Neural cell (in vitro differentiated cells): ENCODE results near the gene FAM111A. TPM values are rescaled to one million over a fixed set of nuclear protein-coding genes. Genes with fewer than 3 reads are reported as not detected.

ENCODE experiments used
- H2AFZ ChIP-seq: fragments of 200-600, 300-800 bp; sonication (generic), shearing (Covaris generic); 2 replicates; pipeline ENCODE4 v1.6.0; 2014; ENCODE audit warnings: low read depth, mild to moderate bottlenecking, antibody characterized with exemption, low read length, moderate library complexity
- H3F3A ChIP-seq: fragments of 200-600 bp; shearing (Covaris generic); 2 replicates; pipeline ENCODE4 v1.6.1; 2016; ENCODE audit warnings: mild to moderate bottlenecking, moderate library complexity, mixed read lengths, antibody characterized with exemption, low read length; ENCODE audit not compliant: insufficient read depth, poor library complexity, severe bottlenecking
- H3K27ac ChIP-seq: fragments of 200-600, 300-800 bp; sonication (generic), shearing (Covaris generic); 2 replicates; pipeline ENCODE4 v1.5.1; 2014; ENCODE audit warnings: mild to moderate bottlenecking, low read length, moderate library complexity
- H3K27me3 ChIP-seq: fragments of 300-800, 200-600 bp; sonication (generic), shearing (Covaris generic); 2 replicates; pipeline ENCODE4 v1.6.0; 2014; ENCODE audit warnings: mild to moderate bottlenecking, low read depth, low read length, moderate library complexity; ENCODE audit not compliant: insufficient read depth
- H3K36me3 ChIP-seq: fragments of 300-800, 200-600 bp; sonication (generic), shearing (Covaris generic); 2 replicates; pipeline ENCODE4 v1.5.1; 2014; ENCODE audit warnings: mild to moderate bottlenecking, antibody characterized with exemption, low read length, moderate library complexity; ENCODE audit not compliant: insufficient read depth
- H3K4me2 ChIP-seq: fragments of 300-800, 200-600 bp; sonication (generic), shearing (Covaris generic); 2 replicates; pipeline ENCODE4 v1.6.0; 2014; ENCODE audit warnings: mild to moderate bottlenecking, low read length
- H3K4me3 ChIP-seq: fragments of 300-800, 200-600 bp; sonication (generic), shearing (Covaris generic); 2 replicates; pipeline ENCODE4 v1.5.1; 2014; ENCODE audit warnings: mild to moderate bottlenecking, low read length, moderate library complexity
- H3K79me2 ChIP-seq: fragments of 200-600 bp; shearing (Covaris generic); replicated peaks from 2 replicates; pipeline ENCODE4 v1.6.0; 2014; ENCODE audit warnings: mild to moderate bottlenecking, low read length, moderate library complexity; ENCODE audit not compliant: insufficient read depth
- H3K9ac ChIP-seq: fragments of 300-800, 200-600 bp; sonication (generic), shearing (Covaris generic); 2 replicates; pipeline ENCODE4 v1.6.1; 2016; ENCODE audit warnings: mild to moderate bottlenecking, low read length, mixed read lengths
- H3K9me2 ChIP-seq: fragments of 200-600 bp; shearing (Covaris generic); 2 replicates; pipeline ENCODE4 v1.6.1; 2016; ENCODE audit warnings: mild to moderate bottlenecking, low read length, mixed read lengths; ENCODE audit not compliant: insufficient read depth
- H3K9me3 ChIP-seq: fragments of 200-600, 300-800 bp; sonication (generic), shearing (Covaris generic); 2 replicates; pipeline ENCODE4 v1.6.1; 2016; ENCODE audit warnings: mild to moderate bottlenecking, mixed run types, low read length, moderate library complexity, mixed read lengths
- H4K20me1 ChIP-seq: fragments of 200-600 bp; shearing (Covaris generic); 2 replicates; pipeline ENCODE4 v1.6.1; 2016; ENCODE audit warnings: mild to moderate bottlenecking, mixed run types; ENCODE audit not compliant: insufficient read depth
- EP300 ChIP-seq: fragments of 450-650 bp; conservative IDR thresholded peaks from 2 replicates; pipeline ENCODE4 v1.6.1; 2014; ENCODE audit warnings: antibody characterized with exemption, mild to moderate bottlenecking, moderate library complexity; ENCODE audit not compliant: poor library complexity, severe bottlenecking
- EZH2 ChIP-seq: fragments of 200-600, 300-800 bp; shearing (Covaris generic), sonication (generic); IDR thresholded peaks from 2 replicates; pipeline ENCODE4 v1.6.1; 2014; ENCODE audit warnings: antibody characterized with exemption, low read length, borderline replicate concordance, mild to moderate bottlenecking; ENCODE audit not compliant: insufficient read depth, poor library complexity, severe bottlenecking
- MXI1 ChIP-seq: fragments of 450-650 bp; conservative IDR thresholded peaks from 2 replicates; pipeline ENCODE4 v1.6.1; 2014; ENCODE audit warnings: antibody characterized with exemption, mild to moderate bottlenecking; ENCODE audit not compliant: poor library complexity, severe bottlenecking
- POLR2AphosphoS5 ChIP-seq: IDR thresholded peaks from 2 replicates; pipeline ENCODE4 v1.6.1; 2012
- RAD21 ChIP-seq: fragments of 450-650 bp; conservative IDR thresholded peaks from 2 replicates; pipeline ENCODE4 v1.6.1; 2014; ENCODE audit warnings: antibody characterized with exemption, mild to moderate bottlenecking, moderate library complexity
- SMC3 ChIP-seq: fragments of 450-650 bp; conservative IDR thresholded peaks from 2 replicates; pipeline ENCODE4 v1.6.1; 2014; ENCODE audit warnings: antibody characterized with exemption, mild to moderate bottlenecking, moderate library complexity; ENCODE audit not compliant: poor library complexity
- TAF1 ChIP-seq: IDR thresholded peaks from 2 replicates; pipeline ENCODE4 v1.6.1; 2012; ENCODE audit warnings: low read depth
- polyA plus RNA-seq: library from polyadenylated mRNA; depleted of rRNA; stranded (reverse); fragments of >200 nt; gene quantifications from 2 replicates; pipeline ENCODE4 v1.2.3, GENCODE V29; 2014
- TF ChIP-seq, protein P1 (sequence below): fragments of 450-650 bp; IDR thresholded peaks from 2 replicates; pipeline ENCODE4 v1.5.1; 2014; ENCODE audit warnings: antibody characterized with exemption, mild to moderate bottlenecking, moderate library complexity; ENCODE audit not compliant: poor library complexity, severe bottlenecking
- TF ChIP-seq, protein P2 (sequence below): IDR thresholded peaks from 2 replicates; pipeline ENCODE4 v1.6.1; 2012; ENCODE audit warnings: borderline replicate concordance

FAM111A gene
- polyA plus RNA-seq, 1 donor from 2014 or later = 0.88 TPM

DNA sequence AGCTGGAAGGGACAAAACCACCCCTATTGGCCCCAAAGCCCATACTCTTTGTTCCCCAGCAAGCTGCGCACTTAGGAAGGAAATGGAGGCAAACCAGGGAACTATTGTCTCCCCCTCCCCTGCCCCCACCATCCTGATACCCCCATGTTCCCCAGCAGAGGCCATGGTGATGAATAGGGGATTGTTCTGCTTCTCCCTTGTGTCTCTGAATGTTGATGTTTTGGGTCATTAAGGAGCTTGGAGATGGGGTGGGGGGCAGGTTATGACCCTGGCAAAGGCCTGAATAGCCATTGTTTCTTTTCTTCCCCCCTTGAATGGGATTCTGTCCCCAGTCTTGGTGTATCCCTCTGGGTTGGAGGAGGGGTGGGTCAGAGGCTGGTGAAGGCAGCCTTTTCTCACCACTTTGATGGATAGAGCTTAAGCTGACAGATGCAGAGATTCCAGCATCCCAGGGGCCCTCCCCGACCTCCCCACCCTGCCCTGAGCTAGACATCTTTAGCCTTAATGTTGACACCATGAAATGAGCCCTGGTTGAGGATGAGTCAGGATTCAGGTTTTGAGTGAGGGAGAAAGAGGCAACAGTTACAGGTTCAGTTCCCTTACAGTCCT, 37.6 kb downstream of the FAM111A start:
- H2AFZ ChIP-seq = no peak overlapping the region
- no peak overlapping the region for H3K27ac ChIP-seq
- no peak overlapping the region for H3K4me2 ChIP-seq
- no peak overlapping the region for H3K9ac ChIP-seq
- no peaks in the 10 kb centered on the region for H3K9me3 ChIP-seq
- TF ChIP-seq SMC3 (no peak), TAF1 (no peak), MXI1 (no peak), EZH2 (no peak), RAD21 (no peak), EP300 (no peak), POLR2AphosphoS5 (no peak)
- TF ChIP-seq, protein P1, sequence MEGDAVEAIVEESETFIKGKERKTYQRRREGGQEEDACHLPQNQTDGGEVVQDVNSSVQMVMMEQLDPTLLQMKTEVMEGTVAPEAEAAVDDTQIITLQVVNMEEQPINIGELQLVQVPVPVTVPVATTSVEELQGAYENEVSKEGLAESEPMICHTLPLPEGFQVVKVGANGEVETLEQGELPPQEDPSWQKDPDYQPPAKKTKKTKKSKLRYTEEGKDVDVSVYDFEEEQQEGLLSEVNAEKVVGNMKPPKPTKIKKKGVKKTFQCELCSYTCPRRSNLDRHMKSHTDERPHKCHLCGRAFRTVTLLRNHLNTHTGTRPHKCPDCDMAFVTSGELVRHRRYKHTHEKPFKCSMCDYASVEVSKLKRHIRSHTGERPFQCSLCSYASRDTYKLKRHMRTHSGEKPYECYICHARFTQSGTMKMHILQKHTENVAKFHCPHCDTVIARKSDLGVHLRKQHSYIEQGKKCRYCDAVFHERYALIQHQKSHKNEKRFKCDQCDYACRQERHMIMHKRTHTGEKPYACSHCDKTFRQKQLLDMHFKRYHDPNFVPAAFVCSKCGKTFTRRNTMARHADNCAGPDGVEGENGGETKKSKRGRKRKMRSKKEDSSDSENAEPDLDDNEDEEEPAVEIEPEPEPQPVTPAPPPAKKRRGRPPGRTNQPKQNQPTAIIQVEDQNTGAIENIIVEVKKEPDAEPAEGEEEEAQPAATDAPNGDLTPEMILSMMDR = no peak
- TF ChIP-seq, protein P2, sequence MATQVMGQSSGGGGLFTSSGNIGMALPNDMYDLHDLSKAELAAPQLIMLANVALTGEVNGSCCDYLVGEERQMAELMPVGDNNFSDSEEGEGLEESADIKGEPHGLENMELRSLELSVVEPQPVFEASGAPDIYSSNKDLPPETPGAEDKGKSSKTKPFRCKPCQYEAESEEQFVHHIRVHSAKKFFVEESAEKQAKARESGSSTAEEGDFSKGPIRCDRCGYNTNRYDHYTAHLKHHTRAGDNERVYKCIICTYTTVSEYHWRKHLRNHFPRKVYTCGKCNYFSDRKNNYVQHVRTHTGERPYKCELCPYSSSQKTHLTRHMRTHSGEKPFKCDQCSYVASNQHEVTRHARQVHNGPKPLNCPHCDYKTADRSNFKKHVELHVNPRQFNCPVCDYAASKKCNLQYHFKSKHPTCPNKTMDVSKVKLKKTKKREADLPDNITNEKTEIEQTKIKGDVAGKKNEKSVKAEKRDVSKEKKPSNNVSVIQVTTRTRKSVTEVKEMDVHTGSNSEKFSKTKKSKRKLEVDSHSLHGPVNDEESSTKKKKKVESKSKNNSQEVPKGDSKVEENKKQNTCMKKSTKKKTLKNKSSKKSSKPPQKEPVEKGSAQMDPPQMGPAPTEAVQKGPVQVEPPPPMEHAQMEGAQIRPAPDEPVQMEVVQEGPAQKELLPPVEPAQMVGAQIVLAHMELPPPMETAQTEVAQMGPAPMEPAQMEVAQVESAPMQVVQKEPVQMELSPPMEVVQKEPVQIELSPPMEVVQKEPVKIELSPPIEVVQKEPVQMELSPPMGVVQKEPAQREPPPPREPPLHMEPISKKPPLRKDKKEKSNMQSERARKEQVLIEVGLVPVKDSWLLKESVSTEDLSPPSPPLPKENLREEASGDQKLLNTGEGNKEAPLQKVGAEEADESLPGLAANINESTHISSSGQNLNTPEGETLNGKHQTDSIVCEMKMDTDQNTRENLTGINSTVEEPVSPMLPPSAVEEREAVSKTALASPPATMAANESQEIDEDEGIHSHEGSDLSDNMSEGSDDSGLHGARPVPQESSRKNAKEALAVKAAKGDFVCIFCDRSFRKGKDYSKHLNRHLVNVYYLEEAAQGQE = no peak
- no peaks in the 10 kb centered on the region for H3K9me2 ChIP-seq
- H3F3A ChIP-seq = peaks cover 4% of the 10 kb centered on the region
- peaks cover 7% of the 10 kb centered on the region for H3K36me3 ChIP-seq
- H3K79me2 ChIP-seq = peaks cover 42% of the 10 kb centered on the region
- no peak overlapping the region for H3K4me3 ChIP-seq
- H4K20me1 ChIP-seq = no peaks in the 10 kb centered on the region
- no peaks in the 10 kb centered on the region for H3K27me3 ChIP-seq

DNA sequence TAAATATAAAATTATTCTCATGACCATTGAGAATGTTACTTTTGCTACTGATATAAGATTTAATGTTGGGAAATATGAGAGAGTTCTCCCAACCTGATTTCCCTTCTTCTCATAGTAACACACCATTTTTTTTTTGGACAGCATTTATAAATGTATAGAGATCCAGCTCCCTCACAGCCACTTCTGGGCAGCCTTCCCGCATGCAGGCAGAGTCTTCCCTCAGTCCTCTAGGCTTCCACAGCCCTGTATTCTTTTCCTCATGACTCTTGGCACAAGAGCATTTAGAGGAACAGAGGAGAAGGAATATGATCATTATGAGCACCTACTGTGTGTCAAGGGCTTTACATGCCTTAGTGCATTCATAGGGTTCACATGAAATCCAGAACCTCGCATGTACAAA, 38.3 kb downstream of the FAM111A start:
- no peaks in the 10 kb centered on the region for H3F3A ChIP-seq
- H3K79me2 ChIP-seq = peaks cover 36% of the 10 kb centered on the region
- H4K20me1 ChIP-seq = no peaks in the 10 kb centered on the region
- no peak overlapping the region for H3K27ac ChIP-seq
- no peak overlapping the region for H2AFZ ChIP-seq
- no peak overlapping the region for H3K9ac ChIP-seq
- no peaks in the 10 kb centered on the region for H3K27me3 ChIP-seq
- no peak overlapping the region for H3K4me3 ChIP-seq
- H3K4me2 ChIP-seq = no peak overlapping the region
- TF ChIP-seq RAD21 (no peak), MXI1 (no peak), EZH2 (no peak), POLR2AphosphoS5 (no peak), TAF1 (no peak), SMC3 (no peak), EP300 (no peak)
- TF ChIP-seq, protein P2 = no peak
- TF ChIP-seq, protein P1 = no peak
- H3K9me2 ChIP-seq = no peaks in the 10 kb centered on the region
- no peaks in the 10 kb centered on the region for H3K9me3 ChIP-seq
- H3K36me3 ChIP-seq = peaks cover 7% of the 10 kb centered on the region
